Fibroblast of gingiva (primary cell): Measurements from ENCODE around the gene HYAL1.

Source experiments
- DNase-seq: peaks from one replicate; pipeline ENCODE4 v3.0.0-alpha.2; 2011; ENCODE audit warnings: low read depth

HYAL1 gene

DNA sequence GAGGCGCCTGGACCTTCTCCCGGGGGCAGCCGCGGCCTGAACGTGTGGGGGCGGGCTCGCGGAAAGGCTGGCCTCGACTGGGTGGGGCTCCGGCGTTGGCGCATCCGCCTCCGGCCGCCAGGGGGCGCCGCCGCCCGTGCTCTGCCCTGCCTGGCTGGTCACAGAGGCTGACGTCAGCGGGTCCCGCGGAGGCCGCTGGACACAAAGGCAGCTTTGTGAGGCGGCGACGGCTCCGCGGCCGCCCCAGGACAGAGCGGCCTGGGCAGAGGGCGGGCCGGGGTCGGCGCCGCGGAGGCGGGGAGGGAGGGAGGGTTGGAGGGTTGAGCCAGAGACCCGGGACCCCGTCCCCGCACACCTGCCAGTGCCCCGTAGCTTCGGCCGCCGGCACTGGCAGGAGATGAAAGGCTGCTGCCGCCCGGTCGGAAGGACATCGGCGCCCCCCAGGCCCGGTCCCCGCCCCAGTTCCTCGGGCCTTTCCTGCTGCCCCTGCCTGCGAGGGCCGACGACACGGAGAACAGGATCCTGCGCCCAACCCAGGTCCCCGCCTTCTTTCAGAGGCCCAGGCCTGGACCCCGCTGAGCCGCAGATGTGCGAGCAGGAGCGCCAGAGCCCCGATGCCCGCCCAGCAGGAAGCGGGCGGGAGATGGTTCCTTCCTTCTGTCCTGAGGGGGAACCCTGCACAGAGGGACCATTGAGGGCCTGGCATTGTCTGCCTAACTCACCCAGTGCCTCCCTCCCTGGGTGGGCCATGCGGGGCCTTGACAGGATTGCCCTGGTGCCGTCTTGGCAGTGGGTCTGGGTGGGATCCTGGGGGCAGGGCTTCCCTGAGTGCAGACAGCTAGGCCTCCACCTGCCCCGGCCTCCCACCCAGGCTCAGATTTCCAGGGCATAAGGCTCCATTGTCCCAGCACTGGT is 43.1 kb downstream of the HYAL1 start:
- DNase-seq = peak; percentile 88

DNA sequence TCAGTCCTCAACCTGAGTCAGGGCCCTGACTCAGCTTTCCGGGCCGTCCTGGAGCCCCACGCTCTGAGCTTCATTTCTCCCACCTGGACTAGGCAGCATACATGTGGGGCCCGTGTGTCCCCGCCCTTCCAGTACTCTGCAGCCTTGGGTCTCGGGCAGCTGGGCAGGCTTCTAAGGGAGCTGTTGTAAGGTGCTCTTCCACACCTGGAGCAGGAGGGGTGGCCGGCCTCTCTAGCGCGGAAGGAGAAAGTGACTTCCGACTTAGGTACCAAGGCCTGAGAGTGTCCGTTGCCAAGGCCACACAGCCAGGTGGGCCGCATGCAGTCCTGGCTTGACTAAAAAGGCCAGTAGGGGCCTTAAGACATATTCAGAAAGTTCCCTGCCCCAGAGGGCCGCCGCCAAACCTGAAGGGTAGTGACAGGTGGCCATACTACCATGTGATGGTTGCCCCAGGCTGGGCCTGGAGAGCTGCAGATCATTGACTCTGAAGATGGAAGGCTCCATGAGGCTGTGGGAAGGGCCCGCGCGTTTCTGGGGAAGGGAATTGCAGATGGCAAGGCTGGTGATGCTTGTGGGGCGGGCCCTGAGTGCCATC is 43.8 kb downstream of the HYAL1 start:
- DNase-seq = no peak

DNA sequence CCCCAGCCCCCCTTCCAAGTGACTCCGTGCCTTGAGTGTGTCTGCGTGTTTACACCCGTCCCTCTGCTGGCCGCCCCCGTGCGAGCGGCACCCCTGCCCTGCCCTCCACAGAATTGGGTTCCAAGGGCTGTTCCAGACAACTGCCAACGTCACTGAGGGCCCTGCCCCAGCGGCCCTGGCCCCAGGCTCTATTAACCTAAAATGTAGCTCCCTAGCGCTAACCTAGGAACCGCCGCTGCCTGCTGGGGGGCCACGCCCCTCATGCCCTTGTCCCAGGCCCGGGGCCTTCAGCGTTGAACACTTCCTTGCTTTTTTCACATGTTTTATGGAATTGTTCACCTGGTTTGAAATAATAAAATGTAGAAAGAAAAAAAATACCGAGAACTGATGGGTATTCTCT is 44.4 kb downstream of the HYAL1 start:
- DNase-seq = no peak

DNA sequence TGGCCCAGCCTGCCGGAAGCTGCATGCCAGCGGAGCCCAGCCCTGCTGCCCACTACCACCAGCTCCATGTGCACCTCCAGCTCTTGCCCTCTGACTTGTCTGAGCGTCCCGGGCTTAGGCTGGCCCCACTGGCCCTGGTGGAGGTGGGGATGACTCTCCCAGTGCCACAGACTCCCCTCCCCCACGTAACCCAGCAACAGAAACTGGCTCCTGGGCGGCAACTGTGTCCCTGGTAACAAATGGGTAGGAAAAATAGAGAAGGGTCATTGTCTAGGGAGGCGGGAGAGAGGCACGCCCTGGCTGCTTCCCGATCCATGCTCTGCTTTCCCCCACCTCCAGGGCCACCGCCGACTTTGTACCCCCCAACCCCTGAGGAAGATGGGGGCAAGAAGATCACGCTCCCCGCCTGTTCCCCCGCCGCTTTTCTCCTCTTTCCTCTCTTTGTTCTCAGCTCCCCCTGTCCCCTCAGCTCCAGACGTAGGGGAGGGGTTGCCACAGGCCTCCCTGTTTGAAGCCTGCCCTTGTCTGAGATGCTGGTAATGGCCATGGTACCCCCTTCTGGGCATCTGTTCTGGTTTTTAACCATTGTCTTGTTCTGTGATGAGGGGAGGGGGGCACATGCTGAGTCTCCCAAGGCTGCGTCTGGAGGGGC is 45.2 kb downstream of the HYAL1 start:
- no peak for DNase-seq

DNA sequence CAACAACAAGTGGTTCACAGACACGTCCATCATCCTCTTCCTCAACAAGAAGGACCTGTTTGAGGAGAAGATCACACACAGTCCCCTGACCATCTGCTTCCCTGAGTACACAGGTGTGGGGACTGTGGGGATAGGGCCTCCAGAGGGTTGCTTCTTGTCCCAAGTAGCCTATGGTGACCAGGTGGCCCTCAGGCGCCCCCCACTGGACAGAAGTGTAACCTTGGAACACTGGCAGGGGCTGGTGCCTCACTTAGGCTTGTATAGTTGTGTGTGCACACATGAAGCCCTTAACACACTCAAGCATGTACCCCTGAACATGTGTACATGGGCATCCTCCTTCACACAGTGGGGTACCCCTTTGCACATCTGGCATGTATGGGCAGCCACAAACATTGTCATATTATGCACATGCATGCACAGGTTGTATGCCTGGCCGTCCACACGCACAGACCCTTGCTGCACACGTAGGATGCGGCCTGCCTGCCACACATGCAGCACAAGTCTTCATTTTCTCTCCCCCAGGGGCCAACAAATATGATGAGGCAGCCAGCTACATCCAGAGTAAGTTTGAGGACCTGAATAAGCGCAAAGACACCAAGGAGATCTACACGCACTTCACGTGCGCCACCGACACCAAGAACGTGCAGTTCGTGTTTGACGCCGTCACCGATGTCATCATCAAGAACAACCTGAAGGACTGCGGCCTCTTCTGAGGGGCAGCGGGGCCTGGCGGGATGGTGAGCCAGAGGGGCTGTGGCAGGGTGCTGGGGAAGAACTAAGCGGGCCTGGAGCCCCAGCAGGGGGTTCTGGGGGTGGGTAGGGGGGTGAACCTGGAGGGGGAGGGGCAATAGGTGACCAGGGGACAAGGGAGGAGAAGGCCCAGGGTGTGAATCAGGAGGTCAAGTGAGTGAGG is 46.1 kb downstream of the HYAL1 start:
- no peak for DNase-seq

DNA sequence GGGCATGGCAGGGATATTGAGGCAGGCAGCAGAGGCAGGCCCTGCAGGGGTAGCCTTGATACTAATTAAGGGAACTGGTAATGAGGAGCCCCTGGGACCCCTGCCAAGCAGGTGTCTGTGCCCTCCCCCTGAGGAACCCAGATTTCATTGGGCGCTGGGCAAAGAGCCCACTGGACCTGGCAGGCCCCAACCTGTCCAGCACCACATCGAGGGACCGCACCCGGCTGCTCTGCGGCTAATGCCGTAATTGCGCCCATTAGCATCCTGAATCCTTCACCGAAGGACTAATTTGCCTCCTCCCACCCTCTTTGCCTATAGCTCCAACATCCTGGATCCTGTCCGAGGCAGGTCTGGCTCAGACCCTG is 48.1 kb downstream of the HYAL1 start:
- DNase-seq = no peak

DNA sequence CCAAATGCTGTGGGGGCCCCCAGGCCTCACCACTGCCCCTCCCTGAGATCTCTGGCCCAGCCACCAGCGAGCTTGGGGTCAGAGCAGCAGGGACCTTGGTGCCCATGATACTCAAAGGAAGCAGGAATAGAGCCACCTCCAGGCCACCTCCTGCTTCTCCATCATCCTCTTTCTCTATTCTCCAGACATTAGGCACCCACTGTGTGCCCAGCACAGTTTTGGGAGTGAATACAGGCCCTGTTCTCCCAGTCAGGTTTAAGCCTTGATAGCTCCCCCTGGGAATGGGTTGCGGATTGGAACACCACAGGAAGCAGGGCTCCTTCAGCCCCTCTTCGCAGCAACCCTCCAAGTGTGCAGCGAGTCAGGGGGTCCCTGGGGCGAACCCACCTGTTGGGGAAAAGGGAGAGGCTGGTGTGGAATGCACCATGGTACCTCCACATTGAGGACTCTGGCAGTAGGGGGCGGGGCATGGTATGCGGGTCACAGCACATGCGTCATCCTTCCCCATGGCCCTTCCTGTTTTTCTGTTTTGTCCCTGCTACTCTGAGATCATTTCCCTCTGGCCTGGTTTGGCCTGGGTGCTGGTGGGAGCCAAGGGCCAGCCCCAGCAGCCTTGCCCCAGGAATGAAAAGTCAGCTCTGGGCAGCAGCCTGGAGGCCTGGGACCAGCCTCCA is 48.7 kb downstream of the HYAL1 start:
- DNase-seq = peak; percentile 28

DNA sequence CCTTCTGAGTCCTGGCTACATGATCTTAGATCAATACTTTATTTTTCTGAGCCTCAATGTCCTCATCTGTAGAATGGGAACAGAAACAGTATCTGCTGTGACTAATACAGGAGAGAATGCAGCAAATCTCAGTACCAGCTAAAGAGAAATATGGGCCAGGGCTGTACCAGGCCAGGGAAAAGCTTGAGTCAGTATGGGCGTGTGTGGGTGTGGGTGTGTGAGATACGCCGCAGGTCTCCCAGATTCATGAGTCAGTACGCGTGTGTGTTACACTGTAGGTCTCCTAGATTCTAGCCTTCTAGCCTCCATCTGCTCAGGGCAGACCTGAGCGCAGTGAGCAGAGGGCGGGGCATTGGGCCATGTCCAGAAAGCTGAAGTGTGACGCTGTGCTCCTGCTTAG is 52.2 kb downstream of the HYAL1 start:
- peak; percentile 57 for DNase-seq

DNA sequence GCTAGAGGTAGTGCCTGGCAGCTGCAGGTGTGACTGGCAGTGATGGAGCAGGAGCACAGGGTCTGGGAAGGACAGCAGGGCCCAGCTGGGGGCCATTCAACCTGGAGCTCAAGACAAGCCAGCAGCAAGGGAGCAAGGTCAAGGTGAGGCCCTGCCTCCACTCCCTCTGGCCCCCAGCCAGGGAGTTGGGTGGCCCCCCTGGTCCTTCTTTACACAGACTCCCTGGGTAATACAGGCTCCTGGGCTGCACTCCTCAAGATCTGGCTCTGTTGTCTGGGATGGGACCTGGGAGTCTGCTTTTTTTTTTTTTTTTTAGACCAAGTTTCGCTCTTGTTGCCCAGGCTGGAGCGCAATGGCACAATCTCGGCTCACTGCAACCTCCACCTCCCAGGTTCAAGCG is 52.9 kb downstream of the HYAL1 start:
- no peak for DNase-seq
